GM21360 (cell line): Measurements from ENCODE around the gene CACNG7.
"Not testable (repeated sequence)": the region's sequence is repeated elsewhere in the genome, so short reads cannot be mapped to it uniquely, and the experiment has no call there.

ENCODE experiments used
- ATAC-seq: cut with Tn5 transposase; IDR thresholded peaks from one replicate; pipeline ENCODE4 v1.9.1; 2021; ENCODE audit warnings: mild to moderate bottlenecking, moderate library complexity; ENCODE audit not compliant: unreplicated experiment

The CACNG7 gene, protein sequence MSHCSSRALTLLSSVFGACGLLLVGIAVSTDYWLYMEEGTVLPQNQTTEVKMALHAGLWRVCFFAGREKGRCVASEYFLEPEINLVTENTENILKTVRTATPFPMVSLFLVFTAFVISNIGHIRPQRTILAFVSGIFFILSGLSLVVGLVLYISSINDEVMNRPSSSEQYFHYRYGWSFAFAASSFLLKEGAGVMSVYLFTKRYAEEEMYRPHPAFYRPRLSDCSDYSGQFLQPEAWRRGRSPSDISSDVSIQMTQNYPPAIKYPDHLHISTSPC

DNA sequence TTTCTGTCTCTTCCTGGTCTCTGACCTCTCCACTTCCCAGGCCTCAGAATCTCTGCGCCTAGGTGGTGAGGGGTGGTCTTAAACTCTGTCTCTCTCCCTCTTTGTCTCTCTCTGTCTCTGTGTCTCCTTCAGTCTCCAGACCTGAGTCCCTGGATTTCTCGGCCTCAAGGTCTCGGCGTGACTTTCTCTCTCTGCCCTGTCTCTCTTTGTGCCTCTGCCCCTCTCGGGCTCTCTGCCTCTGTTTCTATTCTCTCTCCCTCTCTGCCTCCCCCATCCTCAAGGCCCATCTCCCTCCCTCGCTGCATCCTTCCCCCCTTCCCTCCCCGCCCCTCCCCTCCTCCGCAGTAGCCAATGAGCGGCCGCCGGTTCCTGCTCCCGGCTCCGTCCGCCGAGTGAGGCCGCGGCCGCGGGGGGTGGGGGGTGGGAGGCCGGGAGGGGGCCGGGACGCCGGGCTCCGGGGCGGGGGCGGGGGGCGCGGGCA, at the start of gene CACNG7:
Gene CACNG7, plus strand, starts transcription at position 344 of the 481 bp plus-strand sequence. CDS start 3,554 bp downstream, outside the sequence.
- no peak for ATAC-seq

DNA sequence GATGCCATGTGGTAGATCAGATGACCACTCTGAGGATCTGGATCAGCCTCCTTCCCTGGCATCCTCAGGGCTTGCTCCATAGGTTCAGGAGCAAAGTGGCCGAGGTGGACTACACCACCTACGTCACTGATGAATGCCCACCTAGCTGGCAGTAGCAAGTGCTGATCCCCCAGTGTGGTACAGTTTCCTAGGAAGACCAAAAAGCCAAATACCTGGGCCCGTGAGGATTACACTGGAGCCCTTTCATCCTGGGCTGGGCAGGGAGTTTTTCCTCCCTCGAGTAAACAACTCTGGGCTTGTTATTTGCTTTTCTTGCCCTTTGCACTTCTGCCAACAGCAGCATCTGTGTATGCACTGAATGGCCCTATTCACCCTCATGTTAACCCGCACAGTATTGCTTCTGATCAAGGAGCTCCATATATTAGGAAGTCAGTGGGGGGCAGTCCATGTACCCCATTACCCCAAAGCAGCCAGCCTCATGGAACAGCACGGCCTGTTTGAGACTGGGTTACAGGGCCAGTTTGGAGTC, 44.7 kb upstream of the CACNG7 start:
- ATAC-seq, result no peak

DNA sequence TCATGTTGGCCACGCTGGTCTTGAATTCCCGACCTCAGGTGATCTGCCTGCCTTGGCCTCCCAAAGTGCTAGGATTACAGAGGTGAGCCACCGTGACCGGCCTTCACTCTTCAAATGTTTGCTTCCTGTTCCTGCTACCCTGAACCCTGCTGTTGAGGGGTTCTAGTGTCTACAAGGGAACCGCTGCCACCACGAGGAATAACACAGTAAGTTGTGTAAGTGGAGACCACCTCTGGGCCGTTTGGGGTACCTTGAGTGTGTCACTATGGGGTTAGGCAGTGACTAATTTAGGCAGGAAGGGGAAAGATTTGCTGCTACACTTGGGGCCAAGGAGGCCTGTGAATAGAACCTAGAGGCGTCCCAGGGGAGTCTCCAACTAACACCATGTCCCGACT, 43.6 kb upstream of the CACNG7 start:
- ATAC-seq, result no peak

GRCh38 chr19:53865918-53866864, 42.9 kb upstream of the CACNG7 start:
- ATAC-seq, result no peak

DNA sequence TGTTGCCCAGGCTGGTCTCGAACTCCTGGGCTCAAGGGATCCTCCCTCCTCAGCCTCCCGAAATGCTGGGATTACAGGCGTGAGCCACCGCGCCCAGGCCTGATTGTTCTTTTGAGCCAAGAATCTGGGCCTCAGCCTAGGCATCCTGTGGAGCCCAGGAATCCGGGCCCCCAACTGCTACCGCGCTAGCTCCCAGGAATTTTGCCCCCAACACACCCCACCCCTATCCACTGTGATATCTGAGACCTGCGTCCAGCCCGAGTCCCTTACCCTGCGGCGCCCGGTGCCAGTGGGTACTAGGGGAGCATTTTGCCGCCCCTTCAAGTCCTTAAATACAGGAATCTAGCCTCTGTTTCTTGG, 42.2 kb upstream of the CACNG7 start:
- no peak for ATAC-seq

GRCh38 chr19:53867225-53868090, 41.6 kb upstream of the CACNG7 start, which contains the start of gene MYADM:
TSS of gene MYADM (plus strand) at chr19:53867883. CDS start at chr19:53873530, 5,647 bp downstream.
- peak; percentile 61 for ATAC-seq

DNA sequence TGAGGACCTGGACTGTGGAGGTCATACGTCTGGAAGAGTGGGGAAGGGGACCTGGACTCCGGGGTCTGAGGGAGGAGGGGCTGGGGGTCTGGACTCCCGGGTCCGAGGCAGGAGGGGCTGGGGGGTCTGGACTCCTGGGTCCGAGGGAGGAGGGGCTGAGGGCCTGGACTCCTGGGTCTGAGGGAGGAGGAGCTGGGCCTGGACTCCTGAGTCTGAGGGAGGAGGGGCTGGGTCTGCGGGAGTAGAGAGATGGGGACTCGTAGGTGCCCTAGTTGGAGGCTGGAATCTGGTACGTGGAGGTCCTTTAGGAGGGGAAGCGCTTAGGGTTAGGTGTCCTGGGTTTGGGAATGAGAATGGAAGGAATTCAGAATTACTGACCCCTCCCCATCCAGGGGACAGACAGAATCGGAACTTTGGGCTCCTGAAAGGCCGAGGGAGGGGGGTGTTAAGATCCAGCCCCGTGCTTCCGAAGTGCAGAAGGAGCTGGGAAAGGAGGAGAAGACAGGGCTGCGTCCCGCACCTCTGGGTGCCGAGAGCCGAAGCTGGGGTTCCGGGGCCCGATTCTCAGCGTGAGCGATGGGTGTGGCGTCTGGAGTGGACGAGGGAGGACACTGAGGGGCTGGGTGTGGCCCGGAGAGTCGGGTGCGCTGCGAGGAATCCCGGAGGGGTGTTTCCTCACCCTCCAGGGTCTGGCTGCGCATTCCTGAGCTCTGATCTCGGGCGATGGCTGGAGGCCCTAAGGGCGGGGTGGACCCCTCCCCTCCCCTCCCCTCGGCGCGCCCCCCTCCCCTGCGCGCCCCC, 40.8 kb upstream of the CACNG7 start:
- ATAC-seq, result peak; percentile 2

- peak; percentile 33 for ATAC-seq
These were observed 39.9 kb upstream of the CACNG7 start for GRCh38 chr19:53868892-53869804.

DNA sequence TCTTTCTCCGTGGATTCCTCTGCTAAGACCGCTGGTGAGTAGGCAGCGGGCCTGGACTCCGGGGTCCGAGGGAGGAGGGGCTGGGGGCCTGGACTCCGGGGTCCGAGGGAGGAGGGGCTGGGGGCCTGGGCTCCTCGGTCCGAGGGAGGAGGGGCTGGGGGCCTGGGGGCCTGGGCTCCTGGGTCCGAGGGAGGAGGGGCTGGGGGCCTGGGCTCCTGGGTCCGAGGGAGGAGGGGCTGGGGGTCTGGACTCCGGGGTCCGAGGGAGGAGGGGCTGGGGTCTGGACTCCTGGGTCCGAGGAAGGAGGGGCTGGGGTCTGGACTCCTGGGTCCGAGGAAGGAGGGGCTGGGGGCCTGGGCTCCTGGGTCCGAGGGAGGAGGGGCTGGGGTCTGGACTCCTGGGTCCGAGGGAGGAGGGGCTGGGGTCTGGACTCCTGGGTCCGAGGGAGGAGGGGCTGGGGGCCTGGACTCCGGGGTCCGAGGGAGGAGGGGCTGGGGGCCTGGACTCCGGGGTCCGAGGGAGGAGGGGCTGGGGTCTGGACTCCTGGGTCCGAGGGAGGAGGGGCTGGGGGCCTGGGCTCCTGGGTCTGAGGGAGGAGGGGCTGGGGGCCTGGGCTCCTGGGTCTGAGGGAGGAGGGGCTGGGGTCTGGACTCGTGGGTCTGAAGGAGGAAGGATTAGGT, 39.1 kb upstream of the CACNG7 start:
- not testable (repeated sequence) for ATAC-seq

DNA sequence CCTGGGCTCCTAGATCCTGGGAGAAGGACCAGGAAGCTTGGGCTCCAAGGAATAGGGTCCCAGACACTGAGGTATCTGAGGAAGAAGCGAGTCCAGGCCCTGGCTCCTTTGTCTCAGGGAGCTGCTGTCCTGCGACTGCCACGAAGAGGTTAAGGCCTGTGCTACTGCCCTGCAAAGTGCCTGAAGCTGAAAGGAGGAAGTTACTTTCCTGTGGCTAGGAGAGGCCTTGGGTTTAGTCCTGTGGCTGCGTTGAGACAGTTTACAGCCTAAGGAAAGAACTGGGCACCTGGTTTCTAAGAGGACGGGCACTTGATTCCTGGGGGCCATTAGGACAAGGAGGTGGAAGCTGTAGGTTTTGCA, 38.6 kb upstream of the CACNG7 start:
- no peak for ATAC-seq

DNA sequence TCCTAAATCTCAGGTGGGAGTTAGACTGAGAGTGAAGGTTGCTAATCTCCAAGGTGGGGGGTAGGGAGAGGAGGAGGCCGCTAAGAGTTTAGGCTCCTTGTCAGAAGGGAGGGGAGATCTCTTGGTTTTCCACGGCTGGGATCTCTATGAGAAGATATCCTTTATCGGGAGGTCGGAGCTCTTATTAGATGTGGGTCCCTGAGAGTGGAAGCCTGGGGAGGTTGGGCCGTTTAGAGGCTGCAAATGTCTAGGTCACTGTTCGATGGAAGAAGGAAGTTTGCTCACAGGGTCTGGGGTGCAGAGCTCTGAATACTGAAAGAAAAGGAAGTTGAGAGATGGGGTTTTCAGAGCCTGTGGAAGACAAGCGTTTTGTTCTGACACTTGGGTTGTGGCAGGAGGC, 37.6 kb upstream of the CACNG7 start:
- ATAC-seq, result no peak

GRCh38 chr19:53872762-53873161, 36.3 kb upstream of the CACNG7 start:
- no peak for ATAC-seq

DNA sequence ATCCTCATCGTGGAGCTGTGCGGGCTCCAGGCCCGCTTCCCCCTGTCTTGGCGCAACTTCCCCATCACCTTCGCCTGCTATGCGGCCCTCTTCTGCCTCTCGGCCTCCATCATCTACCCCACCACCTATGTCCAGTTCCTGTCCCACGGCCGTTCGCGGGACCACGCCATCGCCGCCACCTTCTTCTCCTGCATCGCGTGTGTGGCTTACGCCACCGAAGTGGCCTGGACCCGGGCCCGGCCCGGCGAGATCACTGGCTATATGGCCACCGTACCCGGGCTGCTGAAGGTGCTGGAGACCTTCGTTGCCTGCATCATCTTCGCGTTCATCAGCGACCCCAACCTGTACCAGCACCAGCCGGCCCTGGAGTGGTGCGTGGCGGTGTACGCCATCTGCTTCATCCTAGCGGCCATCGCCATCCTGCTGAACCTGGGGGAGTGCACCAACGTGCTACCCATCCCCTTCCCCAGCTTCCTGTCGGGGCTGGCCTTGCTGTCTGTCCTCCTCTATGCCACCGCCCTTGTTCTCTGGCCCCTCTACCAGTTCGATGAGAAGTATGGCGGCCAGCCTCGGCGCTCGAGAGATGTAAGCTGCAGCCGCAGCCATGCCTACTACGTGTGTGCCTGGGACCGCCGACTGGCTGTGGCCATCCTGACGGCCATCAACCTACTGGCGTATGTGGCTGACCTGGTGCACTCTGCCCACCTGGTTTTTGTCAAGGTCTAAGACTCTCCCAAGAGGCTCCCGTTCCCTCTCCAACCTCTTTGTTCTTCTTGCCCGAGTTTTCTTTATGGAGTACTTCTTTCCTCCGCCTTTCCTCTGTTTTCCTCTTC, 35.1 kb upstream of the CACNG7 start:
- ATAC-seq, result no peak

GRCh38 chr19:53874606-53874990, 34.5 kb upstream of the CACNG7 start:
- no peak for ATAC-seq

DNA sequence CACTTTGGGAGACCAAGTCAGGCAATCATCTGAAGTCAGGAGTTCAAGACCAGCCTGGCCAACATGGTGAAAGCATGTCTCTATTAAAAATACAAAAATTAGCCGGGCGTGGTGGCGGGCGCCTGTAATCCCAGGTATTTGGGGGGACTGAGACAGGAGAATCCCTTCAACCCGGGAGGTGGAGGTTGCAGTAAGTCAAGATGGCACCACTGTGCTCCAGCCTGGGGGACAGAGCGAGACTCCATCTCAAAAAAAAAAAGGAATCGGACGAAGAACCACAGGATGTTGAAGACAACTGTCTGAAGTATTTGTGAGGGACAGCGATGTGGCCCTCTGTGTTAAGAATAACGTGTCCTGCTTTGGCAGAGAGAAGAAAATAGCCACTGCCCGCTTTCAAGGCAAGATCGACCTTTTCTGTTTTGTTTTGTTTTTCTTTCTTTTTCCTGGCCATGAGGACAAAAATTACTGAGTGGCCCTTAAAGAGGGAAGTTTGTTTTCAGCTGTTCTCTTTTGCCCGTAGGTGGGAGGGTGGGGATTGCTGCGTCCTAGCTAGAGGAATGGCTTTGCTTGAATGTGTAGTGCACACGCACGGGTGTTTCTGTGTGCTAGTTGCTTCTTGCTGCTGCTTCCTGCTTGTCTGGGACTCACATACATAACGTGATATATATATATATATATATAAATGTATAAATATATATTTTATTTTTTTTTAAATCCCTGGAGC, 33.3 kb upstream of the CACNG7 start:
- no peak for ATAC-seq

- no peak for ATAC-seq
These were observed 32.3 kb upstream of the CACNG7 start for GRCh38 chr19:53876651-53877224.
